ENCODE results near the gene SNTB2.

GRCh38 chr16:69253870-69254341, 66.9 kb downstream of the SNTB2 start:
- TF ChIP-seq CTCF (IDR thresholded peaks at IDR 0.05; ENCODE audit: low read depth, low read length, missing input control) (no peak), FOXA1 (IDR thresholded peaks at IDR 0.05) (no peak), YY1 (IDR thresholded peaks at IDR 0.05) (no peak), RAD21 (IDR thresholded peaks at IDR 0.05) (no peak), TAF1 (conservative IDR thresholded peaks at IDR 0.05) (no peak), FOXA2 (IDR thresholded peaks at IDR 0.05) (no peak), SP1 (IDR thresholded peaks at IDR 0.05) (no peak)
- TF ChIP-seq, protein P1, sequence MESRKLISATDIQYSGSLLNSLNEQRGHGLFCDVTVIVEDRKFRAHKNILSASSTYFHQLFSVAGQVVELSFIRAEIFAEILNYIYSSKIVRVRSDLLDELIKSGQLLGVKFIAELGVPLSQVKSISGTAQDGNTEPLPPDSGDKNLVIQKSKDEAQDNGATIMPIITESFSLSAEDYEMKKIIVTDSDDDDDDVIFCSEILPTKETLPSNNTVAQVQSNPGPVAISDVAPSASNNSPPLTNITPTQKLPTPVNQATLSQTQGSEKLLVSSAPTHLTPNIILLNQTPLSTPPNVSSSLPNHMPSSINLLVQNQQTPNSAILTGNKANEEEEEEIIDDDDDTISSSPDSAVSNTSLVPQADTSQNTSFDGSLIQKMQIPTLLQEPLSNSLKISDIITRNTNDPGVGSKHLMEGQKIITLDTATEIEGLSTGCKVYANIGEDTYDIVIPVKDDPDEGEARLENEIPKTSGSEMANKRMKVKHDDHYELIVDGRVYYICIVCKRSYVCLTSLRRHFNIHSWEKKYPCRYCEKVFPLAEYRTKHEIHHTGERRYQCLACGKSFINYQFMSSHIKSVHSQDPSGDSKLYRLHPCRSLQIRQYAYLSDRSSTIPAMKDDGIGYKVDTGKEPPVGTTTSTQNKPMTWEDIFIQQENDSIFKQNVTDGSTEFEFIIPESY (IDR thresholded peaks at IDR 0.05): no peak

Measured in liver (tissue), 3 donors.